ENCODE measurements around the gene PRKCZ. TPM values are rescaled to one million over a fixed set of nuclear protein-coding genes. Genes with fewer than 3 reads are reported as not detected.

PRKCZ gene
- total RNA-seq (ENCODE audit: low replicate concordance), result 0.60 and 9.1 TPM in 2 replicates

DNA sequence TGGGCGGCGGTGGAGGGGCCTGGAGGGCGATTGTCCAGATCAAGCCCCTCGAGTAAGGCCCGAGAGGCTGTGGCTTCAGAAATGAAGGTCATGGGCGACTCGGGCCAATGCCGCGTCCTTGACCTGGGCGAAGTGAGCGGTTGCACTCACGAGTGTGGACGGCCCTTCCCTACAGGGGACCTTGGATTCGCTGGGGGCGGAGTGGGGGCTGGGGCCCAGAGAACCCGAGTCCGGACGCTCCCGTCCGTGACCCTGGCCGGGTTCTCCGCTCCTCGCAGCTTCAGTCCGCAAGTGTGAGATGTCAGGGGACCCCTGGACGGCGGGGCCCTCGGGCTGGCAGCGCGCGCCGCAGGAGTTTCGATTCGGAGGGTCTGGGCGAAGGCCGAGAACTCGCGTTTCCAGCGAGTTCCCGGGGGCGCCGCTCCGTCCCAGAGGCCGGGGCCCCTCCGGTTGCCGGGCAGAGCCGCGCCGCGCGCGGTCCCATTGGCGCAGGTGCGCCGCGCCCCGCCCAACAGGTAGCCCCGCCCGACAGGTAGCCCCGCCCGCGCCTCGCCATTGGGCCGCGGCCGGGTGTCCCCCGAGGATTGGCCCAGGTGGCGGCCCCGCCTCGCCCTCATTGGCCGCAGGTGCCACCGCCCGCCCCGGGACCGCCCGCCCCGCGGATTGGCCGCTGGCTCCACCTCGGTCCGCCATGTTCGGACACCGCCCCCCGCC, at the start of gene PRKCZ:
PRKCZ (plus strand) TSS at position 694 of the 714 bp plus-strand sequence. CDS start 220 bp downstream, outside the sequence.

DNA sequence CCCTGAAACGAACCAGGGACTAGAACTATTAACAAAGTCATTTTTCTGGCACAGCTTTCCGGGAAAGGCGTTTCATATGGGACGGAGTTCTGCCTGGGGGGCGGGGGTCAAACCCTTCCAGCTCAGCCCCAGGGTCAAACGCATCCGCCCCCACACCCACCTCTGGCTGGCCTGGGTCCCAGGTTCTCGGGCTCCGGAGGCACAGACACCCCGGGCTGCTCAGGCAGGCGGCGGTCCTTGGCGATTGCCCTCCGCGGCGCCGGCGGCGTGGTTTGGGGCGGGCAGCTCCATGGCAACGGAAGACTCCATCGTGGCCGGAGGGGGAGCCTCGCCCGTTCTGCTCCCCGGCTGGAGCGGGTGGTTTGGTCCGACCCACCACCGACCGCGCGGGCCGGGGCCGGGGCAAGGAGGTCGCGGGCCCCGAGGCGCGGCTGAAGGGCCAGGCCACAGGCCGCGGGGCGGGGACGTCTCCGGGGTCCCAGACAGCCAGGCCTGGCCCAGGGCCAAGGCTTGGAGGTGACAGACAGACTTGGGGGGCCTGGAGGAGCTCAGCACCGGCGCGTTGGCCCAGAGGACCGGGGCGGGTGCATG, 46.6 kb upstream of the PRKCZ start, which contains the start of gene CFAP74:
CFAP74 (minus strand) TSS at position 246 of the 591 bp plus-strand sequence. CDS start 12,830 bp downstream, outside the sequence.

DNA sequence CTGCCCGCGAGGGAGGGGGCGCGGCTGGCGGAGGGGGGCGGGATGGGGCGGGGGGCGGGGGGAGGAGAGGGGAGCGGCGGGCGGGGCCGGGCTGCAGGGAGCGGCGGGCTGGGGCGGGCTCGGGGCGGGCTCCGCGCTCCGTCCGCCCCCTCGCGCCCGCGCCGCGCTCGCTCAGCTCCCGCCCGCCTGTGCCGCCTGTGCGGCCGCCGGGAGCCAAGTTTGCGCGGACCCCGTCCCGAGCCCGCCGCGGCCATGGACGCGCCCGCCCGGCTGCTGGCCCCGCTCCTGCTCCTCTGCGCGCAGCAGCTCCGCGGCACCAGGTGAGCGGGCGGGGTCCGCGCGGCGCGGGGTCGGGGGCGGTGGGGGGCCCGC, 31.1 kb upstream of the PRKCZ start, which contains the start of gene GABRD:
GABRD (plus strand) TSS at position 174 of the 372 bp plus-strand sequence; CDS start at position 253, 79 bp downstream.

DNA sequence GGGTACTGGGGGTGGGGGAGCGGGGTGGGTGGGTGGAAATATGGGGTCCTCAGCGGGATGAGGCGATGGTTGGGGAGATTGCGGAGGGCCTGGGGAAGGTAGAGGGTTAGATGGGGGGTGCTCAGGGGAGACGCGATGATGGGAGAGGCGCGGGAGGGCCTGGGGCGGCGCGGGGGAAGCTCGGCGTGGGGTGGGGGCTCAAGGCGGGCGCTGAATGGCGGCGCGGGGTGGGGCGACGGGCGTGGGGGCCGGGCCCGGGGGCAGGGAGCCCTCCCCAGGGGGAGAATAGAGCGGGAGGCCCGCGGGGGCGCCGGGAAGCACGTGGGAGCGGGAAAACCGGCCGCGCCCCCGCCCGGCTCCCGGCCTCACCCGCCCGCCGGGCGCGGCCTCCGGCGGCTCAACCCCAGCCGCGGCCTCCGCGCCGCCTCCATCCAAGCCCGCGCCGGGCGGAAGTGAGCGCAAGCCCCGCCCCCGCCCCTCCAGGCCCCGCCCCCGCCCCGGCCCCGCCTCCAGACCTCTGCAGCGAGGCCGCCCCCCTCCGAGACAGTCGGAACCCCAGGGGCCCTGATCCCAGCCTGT, 144.2 kb downstream of the PRKCZ start, which contains the start of gene FAAP20:
FAAP20 (minus strand) TSS at position 454 of the 579 bp plus-strand sequence; CDS start at position 431, 23 bp downstream.

DNA sequence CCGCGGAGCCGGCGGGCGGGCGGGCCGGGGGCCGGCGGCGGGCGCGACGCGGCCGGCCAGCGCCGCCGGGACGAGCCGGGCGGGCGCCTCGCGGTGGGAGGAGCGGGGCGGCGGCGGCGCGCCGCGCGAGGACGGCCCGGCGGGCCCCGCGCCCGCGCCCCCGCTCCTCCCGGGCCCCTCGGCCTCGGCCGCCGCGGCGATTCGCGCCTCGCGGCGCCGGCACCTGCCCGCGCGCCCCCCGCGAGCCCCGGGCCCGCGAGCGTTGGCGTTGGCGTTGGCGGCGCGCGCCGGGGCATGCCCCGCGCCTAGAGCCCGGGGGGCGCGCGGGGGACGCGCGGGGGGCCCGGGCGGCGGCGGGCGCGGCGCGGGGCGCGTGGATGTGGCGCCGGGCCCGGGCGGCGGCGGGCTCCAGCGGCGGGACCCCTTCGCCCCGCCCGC, 178.0 kb downstream of the PRKCZ start, which contains the start of gene SKI:
SKI (plus strand) TSS at position 163 of the 438 bp plus-strand sequence. CDS start 448 bp downstream, outside the sequence.

Other genes with a start within 250 kb of the PRKCZ start
- gene GNB1, start 159.3 kb upstream of the PRKCZ start, total RNA-seq (ENCODE audit: low replicate concordance), result 80.9 and 92.6 TPM in 2 replicates
- gene CALML6, start 135.2 kb upstream of the PRKCZ start, total RNA-seq (ENCODE audit: low replicate concordance), result 0.12 and 0.30 TPM in 2 replicates
- not detected in 2 replicates for gene TMEM52, start 131.1 kb upstream of the PRKCZ start, total RNA-seq (ENCODE audit: low replicate concordance)
- gene CFAP74, start 46.6 kb upstream of the PRKCZ start, total RNA-seq (ENCODE audit: low replicate concordance), result not detected in 2 replicates
- gene GABRD, start 31.1 kb upstream of the PRKCZ start, total RNA-seq (ENCODE audit: low replicate concordance), result 0.12 TPM in 1 of 2 replicates, not detected in the other
- 5.4 and 20.1 TPM in 2 replicates for gene FAAP20, start 144.4 kb downstream of the PRKCZ start, total RNA-seq (ENCODE audit: low replicate concordance)
- 6.8 and 22.7 TPM in 2 replicates for gene SKI, start 177.9 kb downstream of the PRKCZ start, total RNA-seq (ENCODE audit: low replicate concordance)